ENCODE results near the gene IDH2. TPM values are rescaled to one million over a fixed set of nuclear protein-coding genes. Genes with fewer than 3 reads are reported as not detected.

IDH2 gene
- total and polyA plus RNA-seq, 2 of the 13 experiments (the other 11 are each of a cell fraction or from before 2014, with no cell fraction given): 121 to 145 TPM

- TF ChIP-seq AHDC1 (CRISPR knock-in tag; IDR thresholded peaks at IDR 0.05; ENCODE audit: borderline replicate concordance): peak; percentile 35; the same call in 1 of the 2 replicates
- TF ChIP-seq IKZF1 (IDR thresholded peaks at IDR 0.05): no peak
- TF ChIP-seq MBD4 (IDR thresholded peaks at IDR 0.05; ENCODE audit: borderline replicate concordance, low read length): no peak
- TF ChIP-seq DPF2 (CRISPR knock-in tag; IDR thresholded peaks at IDR 0.05; ENCODE audit: borderline replicate concordance, low read depth): peak; percentile 61; the same call in 1 of the 2 replicates
- TF ChIP-seq TFE3 (CRISPR knock-in tag; IDR thresholded peaks at IDR 0.05): peak; percentile 87
- no peak for TF ChIP-seq ZNF570 (CRISPR knock-in tag; IDR thresholded peaks at IDR 0.05; ENCODE audit: borderline replicate concordance)
- TF ChIP-seq ZNF335 (CRISPR knock-in tag; IDR thresholded peaks at IDR 0.05): 0 out of 2 replicates have a peak, but pooled peaks have one; percentile 45
- peak; percentile 91 for TF ChIP-seq PPARG (CRISPR knock-in tag; conservative IDR thresholded peaks at IDR 0.05)
- TF ChIP-seq ZBTB20 (CRISPR knock-in tag; IDR thresholded peaks at IDR 0.05; ENCODE audit: borderline replicate concordance, low read depth): no peak
- TF ChIP-seq ZNF503 (CRISPR knock-in tag; IDR thresholded peaks at IDR 0.05): peak; percentile 73; the same call in 1 of the 2 replicates
- TF ChIP-seq ZMYM2 (CRISPR knock-in tag; IDR thresholded peaks at IDR 0.05): no peak
- peak; percentile 46 for TF ChIP-seq ZNF574 (CRISPR knock-in tag; IDR thresholded peaks at IDR 0.05)
- TF ChIP-seq TAF1 (CRISPR knock-in tag; IDR thresholded peaks at IDR 0.05): no peak
- no peak for TF ChIP-seq KLF15 (CRISPR knock-in tag; IDR thresholded peaks at IDR 0.05; ENCODE audit: borderline replicate concordance)
- no peak; the same call in 1 of the 2 replicates for TF ChIP-seq HOMEZ (CRISPR knock-in tag; IDR thresholded peaks at IDR 0.05; ENCODE audit: low read depth)
Observed at GRCh38 chr15:90126596-90127435, 24.5 kb upstream of the IDH2 start (continued).
